Stimulated activated CD4-positive, alpha-beta T cell treated with anti-CD3 and anti-CD28 coated beads, Interleukin-15, amount 100 ng/mL, for 48 hours (primary cell): ENCODE data around the gene KCTD16.

Experiments used
- DNase-seq, 2 donors: peaks; one replicate each; pipeline ENCODE4 v3.0.0-alpha.2; 2020; ENCODE audit warnings: low read depth in 2 of 2

The KCTD16 gene

DNA sequence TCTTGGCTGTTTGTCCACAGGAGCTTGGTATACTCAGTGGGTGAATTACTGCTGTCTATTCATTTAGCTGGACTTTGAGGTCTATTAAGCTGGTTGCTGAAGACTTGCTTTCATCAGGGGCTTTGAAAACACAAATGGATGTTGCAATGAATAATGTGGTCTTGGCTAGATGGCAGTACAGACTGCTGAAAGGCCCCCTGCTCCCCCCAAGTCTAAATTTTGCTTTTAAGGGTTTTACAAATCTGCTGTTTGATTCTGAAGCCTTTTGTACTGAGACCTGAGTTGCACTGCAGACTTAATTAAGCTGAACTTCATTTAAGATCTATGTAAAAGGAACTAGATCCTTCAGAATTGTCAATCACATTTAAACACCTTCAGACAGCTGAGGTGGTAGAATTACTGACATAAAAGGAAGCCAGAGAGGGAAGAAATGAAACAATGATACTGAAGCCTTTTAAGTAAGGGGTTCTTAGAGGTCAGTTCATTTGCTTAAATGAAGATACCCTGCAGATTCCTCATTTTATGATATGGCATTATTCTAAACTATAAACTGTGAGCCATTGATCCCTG is 37.3 kb downstream of the KCTD16 start:
- no peak for DNase-seq

GRCh38 chr5:144209361-144209760 is 38.7 kb downstream of the KCTD16 start:
- no peak for DNase-seq

DNA sequence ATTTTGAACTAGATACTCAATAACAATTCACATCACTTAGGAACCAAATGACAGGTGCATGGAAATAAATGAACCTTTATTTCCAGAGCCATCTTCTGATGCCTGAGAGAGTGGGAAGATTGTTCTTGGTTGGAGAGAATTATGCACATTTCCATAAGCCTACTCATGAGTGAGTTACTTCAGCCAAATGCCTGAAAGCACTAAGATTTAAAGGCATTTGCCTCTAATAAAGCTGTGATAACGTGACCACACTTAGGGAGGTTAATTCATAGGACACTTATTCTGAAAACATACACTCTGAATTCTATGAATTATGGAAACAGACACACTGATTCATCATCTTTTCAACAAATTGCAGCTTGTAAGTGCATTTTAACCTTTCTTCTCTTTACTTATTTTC is 40.0 kb downstream of the KCTD16 start:
- no peak for DNase-seq

DNA sequence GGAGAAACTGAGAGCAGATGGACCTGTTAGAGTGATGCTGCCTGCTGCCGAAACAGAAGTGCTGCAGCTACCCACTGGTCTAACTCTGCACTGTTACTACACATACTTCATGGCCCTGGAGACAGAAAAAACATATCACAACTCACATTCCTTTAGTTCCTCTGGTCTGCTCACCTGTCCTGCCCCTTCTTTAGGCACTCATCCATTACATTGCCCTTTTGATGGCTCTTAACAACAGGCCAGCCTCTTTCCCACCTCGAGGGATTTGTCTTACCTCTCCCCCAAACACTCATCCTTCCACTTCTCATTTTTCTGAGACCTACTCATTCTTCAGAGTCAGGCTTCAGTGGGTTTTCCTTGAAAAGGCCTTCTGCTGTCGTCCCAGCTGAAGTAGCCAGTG is 49.2 kb downstream of the KCTD16 start:
- DNase-seq: no peak

- DNase-seq: no peak
Measured at GRCh38 chr5:144227363-144227999, 56.8 kb downstream of the KCTD16 start.

DNA sequence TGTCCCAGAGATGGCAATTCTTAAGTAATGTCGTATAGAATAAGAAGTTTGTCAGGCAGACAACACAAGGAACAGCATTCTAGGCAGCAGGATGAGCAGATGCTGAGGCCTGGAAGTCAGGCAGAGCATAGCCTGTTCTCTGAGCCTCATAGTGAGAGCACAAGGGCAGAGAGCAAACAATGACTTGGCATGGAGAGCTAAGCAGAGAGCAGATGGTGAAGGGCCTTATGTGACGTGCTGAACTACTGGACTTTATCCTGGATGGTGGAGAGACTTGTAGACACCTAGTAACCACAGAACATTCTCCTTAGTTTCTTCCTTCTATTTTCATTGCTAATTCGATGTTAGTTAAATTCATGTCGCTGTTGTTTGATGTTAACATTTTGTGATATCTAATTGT is 60.1 kb downstream of the KCTD16 start:
- no peak for DNase-seq

DNA sequence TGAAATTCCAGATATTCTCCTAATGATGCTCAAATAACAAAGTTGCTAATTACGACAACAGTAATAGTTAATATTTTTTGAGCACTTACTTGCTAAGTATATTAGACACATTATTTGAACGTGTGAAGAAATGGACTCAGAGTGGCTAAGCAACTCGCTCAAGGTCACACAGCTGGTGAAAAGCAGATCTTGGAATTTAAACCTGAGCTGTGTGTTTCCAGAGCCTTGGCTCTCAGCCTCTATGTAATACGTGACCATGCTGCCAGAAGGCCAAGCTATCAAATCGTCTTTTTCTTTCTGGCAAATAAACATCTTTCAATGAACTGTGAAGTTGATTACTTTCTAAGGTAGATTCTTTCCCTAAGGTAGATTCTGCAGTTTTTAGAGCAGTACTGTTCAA is 61.6 kb downstream of the KCTD16 start:
- DNase-seq: no peak

DNA sequence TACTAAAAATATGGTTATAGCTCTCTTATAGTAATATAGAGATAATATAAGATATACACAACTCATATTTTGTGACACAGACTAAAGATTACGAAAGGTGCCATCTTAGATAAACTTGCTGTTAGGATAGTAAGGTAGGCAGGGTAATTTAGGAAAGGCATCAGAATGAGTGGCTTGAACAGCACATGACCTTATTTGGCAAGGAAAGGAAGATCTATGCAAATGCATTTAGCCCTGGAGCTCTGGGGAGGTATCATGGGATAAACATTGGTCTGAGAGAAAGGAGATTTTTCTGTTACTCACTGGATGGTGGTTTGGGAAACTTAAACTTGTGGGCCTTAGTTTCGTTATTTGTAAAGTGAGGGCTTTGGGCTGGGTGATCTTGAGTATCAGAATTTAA is 65.8 kb downstream of the KCTD16 start:
- DNase-seq: no peak

- no peak for DNase-seq
Measured at GRCh38 chr5:144237851-144238250, 67.2 kb downstream of the KCTD16 start.

DNA sequence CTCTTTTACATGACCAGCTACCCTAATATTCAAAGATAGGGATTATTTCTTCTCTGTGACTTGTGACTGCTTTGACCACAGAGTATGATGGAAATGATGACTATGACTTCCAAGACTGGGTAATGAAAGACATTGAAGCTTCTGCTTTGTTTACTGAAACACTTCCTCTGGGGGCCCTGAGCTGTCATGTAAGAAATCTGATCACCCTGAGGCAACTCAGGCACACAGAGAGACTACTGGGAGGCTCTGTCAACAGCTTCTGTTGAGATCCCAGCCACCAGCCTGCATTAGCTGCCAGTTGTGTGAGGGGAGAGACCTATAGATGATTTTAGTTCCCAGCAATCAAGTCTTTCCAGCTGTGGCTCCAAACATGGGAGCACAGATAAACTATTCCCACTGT is 76.5 kb downstream of the KCTD16 start:
- no peak for DNase-seq

DNA sequence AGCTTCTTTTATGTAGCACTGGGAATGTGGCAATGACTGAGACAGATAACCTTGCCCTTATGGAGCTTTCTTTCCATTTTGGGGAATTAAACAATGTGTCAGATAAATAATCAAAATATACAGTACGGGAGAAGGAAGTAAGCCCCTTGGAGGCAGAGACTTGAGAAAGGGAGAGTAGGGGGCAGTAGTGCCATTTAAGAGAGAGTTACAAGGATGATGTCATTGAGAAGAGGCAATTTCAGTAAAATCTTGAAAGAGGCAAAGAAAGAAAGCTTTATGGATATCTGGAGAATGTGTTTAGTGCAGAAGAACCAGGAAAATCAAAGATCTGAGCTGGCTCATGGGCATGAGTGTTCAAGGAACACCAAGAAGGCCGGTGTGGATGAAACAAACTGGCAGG is 77.3 kb downstream of the KCTD16 start:
- no peak for DNase-seq

DNA sequence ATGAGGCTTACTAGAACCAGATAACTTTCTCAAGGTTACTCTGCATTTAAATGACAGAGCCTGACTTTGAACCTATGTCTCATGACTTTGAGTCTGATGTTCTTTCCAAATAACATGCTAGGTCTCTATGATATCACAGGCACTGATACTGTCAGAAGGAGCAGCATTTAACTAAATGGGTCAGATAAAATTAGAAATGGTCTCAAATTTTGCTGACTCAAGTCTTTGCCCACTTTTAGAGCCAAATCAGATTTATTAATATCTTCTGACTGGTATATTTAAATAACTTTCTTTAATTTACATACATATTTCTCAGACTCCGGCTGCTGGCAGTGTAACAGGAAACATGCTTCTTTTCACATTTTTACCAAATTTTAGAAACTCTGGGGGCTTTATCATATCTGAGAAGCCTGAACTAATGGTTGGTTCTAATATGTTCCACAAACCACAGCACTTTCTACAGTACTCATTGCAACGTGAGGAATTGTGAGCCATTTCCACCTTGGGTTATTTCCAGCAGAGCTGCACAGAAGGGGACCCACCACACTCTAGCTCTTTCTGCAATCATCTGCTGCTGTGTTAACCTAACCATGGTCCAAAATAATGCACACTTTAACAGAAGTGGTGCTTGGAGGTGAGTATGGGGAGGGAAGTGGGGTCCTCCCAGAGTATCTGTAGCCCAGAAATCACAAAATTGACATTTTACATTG is 79.2 kb downstream of the KCTD16 start:
- no peak for DNase-seq

DNA sequence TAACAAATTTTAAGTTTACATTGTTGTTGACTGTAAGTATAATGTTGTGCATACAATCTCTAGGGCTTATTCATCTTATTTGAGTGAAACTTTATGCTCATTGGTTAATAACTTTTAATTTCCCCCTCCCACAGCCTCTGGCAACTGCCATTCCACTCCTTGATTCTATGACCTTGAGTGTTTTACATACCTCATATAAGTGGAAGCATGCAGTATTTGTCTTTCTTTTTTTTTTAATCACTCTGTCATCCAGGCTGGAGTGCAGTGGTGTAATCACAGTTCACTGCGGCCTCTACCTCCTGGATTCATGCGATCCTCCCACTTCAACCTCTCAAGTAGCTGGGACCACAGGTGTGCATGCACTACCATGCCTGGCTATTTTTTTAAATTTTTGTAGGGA is 83.9 kb downstream of the KCTD16 start:
- no peak for DNase-seq

DNA sequence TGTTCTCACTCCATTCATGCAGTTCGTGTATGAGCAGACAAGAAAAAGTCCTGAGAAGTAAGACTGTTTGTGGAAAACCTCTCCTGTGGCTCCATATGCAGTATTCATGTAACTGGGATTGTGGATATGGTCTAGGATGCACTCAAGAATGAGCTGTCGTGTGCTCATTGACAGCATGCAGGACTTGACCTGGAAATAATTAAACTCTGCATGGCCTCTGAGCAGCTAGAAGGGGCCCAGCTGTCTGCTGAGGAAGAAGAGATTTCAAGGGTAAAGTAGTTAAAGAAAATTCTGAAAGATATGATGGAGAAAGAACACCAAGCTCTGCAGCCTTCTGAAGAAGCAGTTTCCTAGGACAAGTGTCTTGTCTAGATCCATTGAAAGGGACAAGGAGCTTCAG is 89.4 kb downstream of the KCTD16 start:
- DNase-seq: no peak

DNA sequence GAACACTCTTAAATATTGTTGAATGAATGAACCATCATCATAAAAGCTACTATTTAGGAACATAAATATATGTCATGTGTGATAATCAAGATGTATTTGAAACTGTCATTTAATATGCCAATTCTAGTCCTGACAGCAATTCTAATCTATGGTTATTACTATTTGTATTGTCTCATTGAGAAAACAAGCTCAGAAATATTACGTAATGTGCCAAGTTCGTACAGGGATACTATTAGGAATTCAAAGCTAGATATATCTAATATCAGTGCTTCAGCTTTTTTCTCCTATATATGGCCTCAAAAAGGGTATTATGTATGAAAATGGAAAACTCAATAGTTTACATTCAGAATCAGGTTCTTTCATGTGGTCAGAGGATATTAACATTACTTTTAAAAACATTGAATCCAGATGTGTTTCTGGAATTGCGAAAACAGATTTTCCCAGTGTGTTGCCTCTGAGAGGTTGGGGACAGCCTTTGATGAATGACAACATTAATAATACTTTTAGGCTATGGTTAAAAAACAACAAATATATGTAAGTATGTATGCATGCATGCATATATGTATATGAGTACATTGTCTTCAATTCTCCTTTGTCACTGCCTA is 95.1 kb downstream of the KCTD16 start:
- DNase-seq: no peak

- no peak for DNase-seq
Measured at GRCh38 chr5:144267961-144268513, 97.4 kb downstream of the KCTD16 start.

- DNase-seq: no peak
Measured at GRCh38 chr5:144273232-144274027, 102.8 kb downstream of the KCTD16 start.

DNA sequence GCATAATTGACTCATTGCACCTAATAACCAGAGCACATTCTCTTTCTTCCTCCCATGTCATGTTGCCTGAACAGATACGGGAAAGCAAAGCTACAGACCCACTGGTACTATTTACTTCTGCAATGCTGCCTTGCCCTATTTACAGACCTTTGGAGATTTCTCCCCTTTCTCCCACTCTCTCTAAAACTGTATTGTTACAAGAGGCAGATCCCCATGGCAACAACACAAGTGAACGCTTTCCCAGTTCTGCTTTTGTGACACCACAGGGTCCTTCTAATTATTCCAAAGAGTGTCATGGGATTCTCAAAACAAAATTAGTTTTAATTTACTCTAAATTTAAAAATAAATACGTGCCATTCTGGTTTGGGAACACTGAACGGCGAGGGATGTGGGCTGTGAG is 104.7 kb downstream of the KCTD16 start:
- no peak for DNase-seq

GRCh38 chr5:144276034-144276822 is 105.6 kb downstream of the KCTD16 start:
- DNase-seq: no peak

DNA sequence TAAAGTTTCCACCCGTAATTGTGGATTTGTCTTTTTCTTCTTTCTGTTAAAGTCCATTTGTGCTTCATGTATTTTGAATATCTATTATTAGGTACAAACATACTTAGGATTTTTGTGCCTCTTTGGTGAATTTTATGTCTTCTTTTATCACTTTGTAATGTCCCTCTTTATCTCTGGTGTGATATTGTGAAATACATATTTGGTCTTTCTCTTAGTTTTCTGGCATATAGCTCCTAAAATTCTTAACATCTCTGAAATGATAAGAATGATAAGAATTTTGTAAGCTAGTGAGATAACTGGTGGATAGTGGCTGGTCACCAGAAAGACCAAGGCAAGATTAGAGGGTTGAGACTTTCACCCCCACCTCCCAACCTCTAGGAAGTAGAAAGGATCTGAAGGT is 111.1 kb downstream of the KCTD16 start:
- no peak for DNase-seq

DNA sequence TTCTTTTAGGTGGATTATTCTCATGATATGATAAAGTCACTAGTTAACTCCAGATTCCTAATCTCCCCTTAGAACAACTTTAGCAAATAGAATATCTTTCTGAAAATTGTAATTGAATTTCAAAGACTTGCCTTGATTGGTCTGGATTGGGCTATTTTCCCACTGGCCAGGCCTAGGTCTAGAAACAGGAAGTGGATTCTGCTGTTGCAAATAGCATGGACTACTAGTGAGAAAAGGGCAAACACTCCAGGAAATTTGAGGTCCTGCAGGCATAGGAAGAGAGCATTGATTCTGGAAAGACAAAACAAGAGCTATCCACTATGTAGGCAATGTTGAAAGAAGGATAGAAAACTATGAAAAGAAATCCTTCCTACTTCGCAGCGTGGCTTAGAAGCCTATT is 113.4 kb downstream of the KCTD16 start:
- DNase-seq: no peak
